HepG2 (cell line): Measurements from ENCODE around the gene AFF2. TPM values are rescaled to one million over a fixed set of nuclear protein-coding genes. Genes with fewer than 3 reads are reported as not detected.

ENCODE experiments used
- ATAC-seq: fragments of 200-7000 bp; cut with Tn5 transposase; 3 replicates; pipeline ENCODE4 v1.9.1; 2020; ENCODE audit warnings: mild to moderate bottlenecking, moderate library complexity
- BruUV-seq: library from RNA; stranded (reverse); fragments of 400-500 nt; replicated peaks from 2 replicates; lab custom pipeline; 2021; lab: Mats Ljungman, UMichigan
- CTCF ChIA-PET: fragments of 300-600 bp; formaldehyde crosslinking; extraction: SDS; loops from one replicate; lab custom pipeline; 2021; ENCODE audit warnings: low total read pairs, inconsistent platforms, low intra/inter-chr PET ratio; lab: Yijun Ruan, JAX
- POLR2A ChIA-PET: fragments of 350-600 bp; sonication (Branson Sonifier 250); formaldehyde crosslinking; loops from one replicate; lab custom pipeline; 2020; ENCODE audit warnings: antibody characterized with exemption, inconsistent platforms; lab: Yijun Ruan, JAX
- DNase-seq: peaks from one replicate; pipeline ENCODE4 v3.0.0-alpha.2; 2015; ENCODE audit warnings: low spot score
- FAIRE-seq: peaks from 3 replicates; lab custom pipeline; 2011; peaks lifted over from hg19 to GRCh38; lab: Jason Lieb, UNC
- H2AFZ ChIP-seq: one replicate; pipeline ENCODE4 v1.6.1; 2011; ENCODE audit warnings: low read length, inconsistent platforms
- H3K27ac ChIP-seq: fragments of 300-600 bp; 3 replicates; pipeline ENCODE4 v1.8.0; 2011; ENCODE audit warnings: mixed run types, mild to moderate bottlenecking, mixed read lengths, low read length, inconsistent platforms; ENCODE audit not compliant: insufficient read depth; ENCODE audit errors: extremely low read length
- H3K27me3 ChIP-seq, 2 experiments: fragments of 200-600 bp in 1 of 2; 2 replicates in 1 of 2; 3 replicates in 1 of 2; pipeline versions ENCODE4 v1.6.0 to v1.8.0; 2011; ENCODE audit warnings: low read length in 2 of 2, mild to moderate bottlenecking in 2 of 2, moderate library complexity in 2 of 2, inconsistent platforms in 1 of 2; ENCODE audit not compliant: insufficient read depth in 2 of 2, control insufficient read depth in 1 of 2
- H3K36me3 ChIP-seq, 2 experiments: fragments of 200-600 bp in 1 of 2; replicated peaks in 1 of 2; 2 replicates in 1 of 2; 3 replicates in 1 of 2; pipeline versions ENCODE4 v1.5.1 to v1.8.0; 2011; ENCODE audit warnings: low read length in 2 of 2, inconsistent platforms in 1 of 2; ENCODE audit not compliant: insufficient read depth in 2 of 2, control insufficient read depth in 1 of 2
- H3K4me1 ChIP-seq: 2 replicates; pipeline ENCODE4 v1.5.1; 2012; ENCODE audit warnings: low read length, inconsistent platforms; ENCODE audit not compliant: insufficient read depth
- H3K4me2 ChIP-seq: 2 replicates; pipeline ENCODE4 v1.6.0; 2011; ENCODE audit warnings: low read depth, low read length, inconsistent platforms
- H3K4me3 ChIP-seq, 3 experiments: fragments of 200-600 bp in 1 of 3; sonication (generic), shearing (Covaris generic) in 1 of 3; replicated peaks in 1 of 3; 2 replicates each; pipeline ENCODE4 v1.5.1; 2011 to 2016; ENCODE audit warnings: low read length in 3 of 3, inconsistent platforms in 2 of 3, low read depth in 2 of 3, mild to moderate bottlenecking in 2 of 3, control low read depth in 1 of 3, mixed read lengths in 1 of 3; ENCODE audit not compliant: insufficient read depth in 1 of 3
- H3K79me2 ChIP-seq: one replicate; pipeline ENCODE4 v1.6.1; 2011; ENCODE audit warnings: low read length, inconsistent platforms; ENCODE audit not compliant: insufficient read depth
- H3K9ac ChIP-seq: 2 replicates; pipeline ENCODE4 v1.6.0; 2011; ENCODE audit warnings: mild to moderate bottlenecking, low read depth, low read length, inconsistent platforms; ENCODE audit not compliant: insufficient read depth
- H3K9me3 ChIP-seq: 2 replicates; pipeline ENCODE4 v1.5.1; 2012; ENCODE audit warnings: mild to moderate bottlenecking, low read length
- H4K20me1 ChIP-seq: 2 replicates; pipeline ENCODE4 v1.6.0; 2011; ENCODE audit warnings: inconsistent platforms, mild to moderate bottlenecking, low read length, moderate library complexity; ENCODE audit not compliant: insufficient read depth
- AGO1 ChIP-seq: fragments of 200-400 bp; formaldehyde crosslinking; IDR thresholded peaks from 2 replicates; pipeline ENCODE4 v1.6.1; 2017; ENCODE audit warnings: mild to moderate bottlenecking, low read depth, low read length, moderate library complexity; ENCODE audit not compliant: poor library complexity, severe bottlenecking
- NONO ChIP-seq, 2 experiments: fragments of 450-650 bp in 1 of 2; sonication (generic) in 1 of 2; formaldehyde crosslinking in 1 of 2; IDR thresholded peaks in 1 of 2; conservative IDR thresholded peaks in 1 of 2; 2 replicates each; pipeline versions ENCODE4 v1.6.1 to v1.8.0; 2017 to 2022; ENCODE audit warnings: mild to moderate bottlenecking in 1 of 2, missing genetic modification reagents in 1 of 2, moderate library complexity in 1 of 2
- PTBP1 ChIP-seq: fragments of 200-400 bp; formaldehyde crosslinking; IDR thresholded peaks from 2 replicates; pipeline ENCODE4 v1.6.1; 2018; ENCODE audit warnings: low read length, low read depth; ENCODE audit not compliant: poor library complexity, severe bottlenecking
- SMAD9 ChIP-seq: sonication (generic); formaldehyde crosslinking; IDR thresholded peaks from 2 replicates; pipeline ENCODE4 v1.5.1; 2020; ENCODE audit warnings: mild to moderate bottlenecking, missing genetic modification reagents
- TP53 ChIP-seq: sonication (generic); formaldehyde crosslinking; conservative IDR thresholded peaks from 2 replicates; pipeline ENCODE4 v1.4.0; 2020; ENCODE audit warnings: missing genetic modification reagents
- ZNF446 ChIP-seq: sonication (generic); formaldehyde crosslinking; IDR thresholded peaks from 2 replicates; pipeline ENCODE4 v1.5.0; 2020; ENCODE audit warnings: mild to moderate bottlenecking, missing genetic modification reagents
- ZNF850 ChIP-seq: sonication (generic); formaldehyde crosslinking; conservative IDR thresholded peaks from 2 replicates; pipeline ENCODE4 v1.9.0; 2021; ENCODE audit warnings: mild to moderate bottlenecking, missing genetic modification reagents
- WGBS: methylation state at CpG from one replicate; pipeline ENCODE4 v1.1.6; 2017; ENCODE audit warnings: low lambda C conversion rate; 5-methylcytosine and 5-hydroxymethylcytosine counted together
- in situ Hi-C: cut with HindIII; loops from 2 replicates; pipeline ENCODE4 v1.10.0; 2017; ENCODE audit warnings: low pct_unique_long_range_greater_than_20kb; ENCODE audit not compliant: extremely low pct_ligation_motif_present
- intact Hi-C: fragments of 100-400 bp; cut with micrococcal nuclease; formaldehyde crosslinking; loops from one replicate; pipeline ENCODE4 v1.10.0; 2022; ENCODE audit not compliant: unreplicated experiment
- polyA plus RNA-seq, 8 experiments: library from polyadenylated mRNA; depleted of rRNA in 3 of 8; stranded (reverse) in 7 of 8; unstranded in 1 of 8; fragments of >200 nt; fragmentation: Illumina TruSeq in 4 of 8; extraction: Trizol in 4 of 8; gene quantifications; 2 replicates each; pipeline versions ENCODE4 v1.2.1 to v1.2.3, GENCODE V29; 2011 to 2016; ENCODE audit warnings: low read depth in 4 of 8, missing spikeins in 1 of 8, mixed read lengths in 1 of 8; ENCODE audit not compliant: insufficient read depth in 1 of 8
- total RNA-seq, 5 experiments: library from RNA; depleted of rRNA; stranded (reverse); fragments of >200 nt; fragmentation: Illumina TruSeq; extraction: Trizol; gene quantifications; 2 replicates each; pipeline ENCODE4 v1.2.3, GENCODE V29; 2016; ENCODE audit warnings: low read depth in 1 of 5

Gene AFF2
- total and polyA plus RNA-seq, 2 of the 13 experiments (the other 11 are each of a cell fraction or from before 2014, with no cell fraction given) = not detected

GRCh38 chrX:148470324-148470723 is 30.1 kb upstream of the AFF2 start:
- H2AFZ ChIP-seq = no peak overlapping the region
- no peak overlapping the region for H3K4me3 ChIP-seq
- no peak overlapping the region for H3K4me2 ChIP-seq
- H3K9me3 ChIP-seq = no peaks in the 10 kb centered on the region
- TF ChIP-seq PTBP1 = no peak
- no peak for TF ChIP-seq ZNF446 (CRISPR knock-in tag)
- TF ChIP-seq AGO1 = no peak
- no peak overlapping the region for H3K27ac ChIP-seq
- H3K36me3 ChIP-seq = no peaks in the 10 kb centered on the region
- in situ Hi-C loops (no loop called here), intact Hi-C loops (no loop called here)
- POLR2A ChIA-PET = no interaction called here
- H3K4me1 ChIP-seq = no peaks in the 10 kb centered on the region
- ATAC-seq (no peak), DNase-seq (no peak), FAIRE-seq (no peak)
- BruUV-seq = no TSS peak
- no peaks in the 10 kb centered on the region for H4K20me1 ChIP-seq
- 8% methylated on average over 2 of the region's 2 CpGs for WGBS
- no peaks in the 10 kb centered on the region for H3K79me2 ChIP-seq
- CTCF ChIA-PET = no interaction called here
- no peak overlapping the region for H3K9ac ChIP-seq
- no peaks in the 10 kb centered on the region for H3K27me3 ChIP-seq

DNA sequence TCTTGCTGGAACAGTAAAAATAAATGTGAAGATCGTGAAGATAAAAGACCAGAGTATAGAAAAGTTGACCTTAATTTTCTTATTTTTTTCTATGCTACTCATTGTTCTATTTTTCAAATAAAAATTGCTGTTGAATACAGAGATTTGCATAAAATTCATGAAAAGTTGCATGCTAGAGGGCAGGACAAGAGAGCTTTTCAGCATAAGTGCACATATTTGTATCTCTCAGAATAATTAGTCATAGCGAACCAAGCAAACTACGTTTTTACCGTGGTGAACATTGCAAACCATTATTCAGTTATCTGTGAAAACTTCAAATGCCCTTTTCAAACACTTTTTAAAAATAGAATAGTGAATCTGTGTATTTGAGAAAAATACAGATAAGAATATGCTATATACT is 26.4 kb upstream of the AFF2 start:
- Histone ChIP-seq H3K9me3 (no peaks in the 10 kb centered on the region), H3K27me3 (no peaks in the 10 kb centered on the region), H3K4me1 (no peaks in the 10 kb centered on the region), H3K36me3 (no peaks in the 10 kb centered on the region), H4K20me1 (no peaks in the 10 kb centered on the region), H2AFZ (no peak overlapping the region), H3K9ac (no peak overlapping the region), H3K4me2 (no peak overlapping the region), H3K27ac (no peak overlapping the region), H3K4me3 (no peak overlapping the region), H3K79me2 (no peaks in the 10 kb centered on the region)
- FAIRE-seq (no peak), DNase-seq (no peak), ATAC-seq (no peak)
- CTCF ChIA-PET = no interaction called here
- BruUV-seq = no TSS peak
- in situ Hi-C loops (no loop called here), intact Hi-C loops (no loop called here)
- TF ChIP-seq ZNF850 (CRISPR knock-in tag) (no peak), SMAD9 (CRISPR knock-in tag) (no peak), TP53 (CRISPR knock-in tag) (no peak), NONO (IDR thresholded peaks at IDR 0.05) (no peak), NONO (CRISPR knock-in tag; conservative IDR thresholded peaks at IDR 0.05) (no peak)
- WGBS = 2% methylated on average over 4 of the region's 4 CpGs
- POLR2A ChIA-PET = no interaction called here
